Endothelial cell of umbilical vein (primary cell): ENCODE results near the gene SP6. TPM values are rescaled to one million over a fixed set of nuclear protein-coding genes. Genes with fewer than 3 reads are reported as not detected.

Experiments
- BruUV-seq: library from RNA; stranded (reverse); fragments of 400-500 nt; replicated peaks from 2 replicates; lab custom pipeline; 2021; lab: Mats Ljungman, UMichigan
- CTCF ChIA-PET: fragments of 300-600, 350-600 bp; sonication (Branson Sonifier 250); formaldehyde crosslinking; loops from one replicate; lab custom pipeline; 2021; ENCODE audit warnings: antibody characterized with exemption, inconsistent platforms; lab: Charles Lee
- POLR2A ChIA-PET: fragments of 300-600, 350-600 bp; sonication (Branson Sonifier 250); formaldehyde crosslinking; loops from one replicate; lab custom pipeline; 2021; ENCODE audit warnings: antibody characterized with exemption, inconsistent platforms; lab: Charles Lee
- DNase-seq: peaks from one replicate; pipeline ENCODE4 v3.0.0-alpha.2; 2011; ENCODE audit warnings: low read depth, low spot score
- FAIRE-seq: peaks from 2 replicates; lab custom pipeline; 2011; peaks lifted over from hg19 to GRCh38; lab: Jason Lieb, UNC
- H2AFZ ChIP-seq: 2 replicates; pipeline ENCODE4 v1.6.0; 2012; ENCODE audit warnings: low read depth, low read length, control low read depth, inconsistent platforms
- H3K27ac ChIP-seq: 2 replicates; pipeline ENCODE4 v1.5.1; 2011; ENCODE audit warnings: low read depth, mild to moderate bottlenecking, control low read depth, low read length, moderate library complexity; ENCODE audit not compliant: insufficient read depth
- H3K27me3 ChIP-seq, 2 experiments: 2 replicates each; pipeline versions ENCODE4 v1.6.0 to v1.6.1; 2011; ENCODE audit warnings: low read length in 2 of 2, mixed read lengths in 1 of 2; ENCODE audit not compliant: control insufficient read depth in 2 of 2, insufficient read depth in 2 of 2
- H3K36me3 ChIP-seq, 2 experiments: 2 replicates in 1 of 2; 3 replicates in 1 of 2; pipeline ENCODE4 v1.5.1; 2011; ENCODE audit warnings: low read length in 2 of 2, mild to moderate bottlenecking in 1 of 2, moderate library complexity in 1 of 2; ENCODE audit not compliant: control insufficient read depth in 2 of 2, insufficient read depth in 2 of 2; ENCODE audit errors: extremely low read depth in 1 of 2
- H3K4me1 ChIP-seq: 3 replicates; pipeline ENCODE4 v1.5.1; 2011; ENCODE audit warnings: mild to moderate bottlenecking, low read length; ENCODE audit not compliant: control insufficient read depth, insufficient read depth; ENCODE audit errors: extremely low read depth
- H3K4me2 ChIP-seq: 2 replicates; pipeline ENCODE4 v1.6.1; 2011; ENCODE audit warnings: low read length, control low read depth, mixed read lengths; ENCODE audit not compliant: insufficient read depth
- H3K4me3 ChIP-seq, 3 experiments: fragments of 200-600 bp in 1 of 3; sonication (generic), shearing (Covaris generic) in 1 of 3; replicated peaks in 1 of 3; 2 replicates each; pipeline ENCODE4 v1.5.1; 2011 to 2016; ENCODE audit warnings: control low read depth in 3 of 3, low read length in 3 of 3, mild to moderate bottlenecking in 2 of 3, inconsistent platforms in 1 of 3, low read depth in 1 of 3, moderate library complexity in 1 of 3; ENCODE audit not compliant: insufficient read depth in 1 of 3
- H3K79me2 ChIP-seq: 2 replicates; pipeline ENCODE4 v1.6.0; 2012; ENCODE audit warnings: low read length, inconsistent platforms; ENCODE audit not compliant: control insufficient read depth, insufficient read depth
- H3K9ac ChIP-seq: replicated peaks from 2 replicates; pipeline ENCODE3; 2011; ENCODE audit warnings: low read length, control low read depth; ENCODE audit not compliant: insufficient read depth; ENCODE audit errors: extremely low read depth
- H3K9me1 ChIP-seq: replicated peaks from 3 replicates; pipeline ENCODE4 v1.6.0; 2011; ENCODE audit warnings: mild to moderate bottlenecking, low read length; ENCODE audit not compliant: control insufficient read depth, insufficient read depth; ENCODE audit errors: extremely low read depth
- H3K9me3 ChIP-seq: replicated peaks from 2 replicates; pipeline ENCODE4 v1.5.1; 2012; ENCODE audit warnings: low read length, inconsistent platforms; ENCODE audit not compliant: control insufficient read depth, insufficient read depth
- H4K20me1 ChIP-seq: replicated peaks from 2 replicates; pipeline ENCODE3; 2011; ENCODE audit warnings: mild to moderate bottlenecking, low read length; ENCODE audit not compliant: control insufficient read depth, insufficient read depth; ENCODE audit errors: extremely low read depth
- EZH2 ChIP-seq: IDR thresholded peaks from 2 replicates; pipeline ENCODE4 v1.6.1; 2012; ENCODE audit warnings: borderline replicate concordance, low read depth, mild to moderate bottlenecking, moderate library complexity, low read length, inconsistent platforms; ENCODE audit not compliant: severe bottlenecking
- FOS ChIP-seq: IDR thresholded peaks from 2 replicates; pipeline ENCODE4 v1.6.1; 2011; ENCODE audit warnings: mild to moderate bottlenecking, low read length, moderate library complexity, borderline replicate concordance; ENCODE audit not compliant: insufficient read depth
- GATA2 ChIP-seq: IDR thresholded peaks from 2 replicates; pipeline ENCODE4 v1.7.0; 2011; ENCODE audit warnings: low read depth, mild to moderate bottlenecking, moderate library complexity, mixed read lengths, low read length; ENCODE audit not compliant: insufficient read length, insufficient read depth
- JUN ChIP-seq: IDR thresholded peaks from 2 replicates; pipeline ENCODE4 v1.6.1; 2011; ENCODE audit warnings: borderline replicate concordance, low read depth; ENCODE audit not compliant: insufficient read length, insufficient read depth
- MYC ChIP-seq: IDR thresholded peaks from one replicate; pipeline ENCODE4 v1.6.1; 2011; ENCODE audit warnings: mild to moderate bottlenecking, low read depth, low read length
- POLR2A ChIP-seq: IDR thresholded peaks from 2 replicates; pipeline ENCODE4 v1.6.1; 2012; ENCODE audit warnings: low read depth, mild to moderate bottlenecking, control low read depth, low read length
- POLR2AphosphoS5 ChIP-seq: IDR thresholded peaks from 2 replicates; pipeline ENCODE4 v1.6.1; 2012; ENCODE audit warnings: low read depth, mild to moderate bottlenecking, control low read depth, low read length, moderate library complexity; ENCODE audit not compliant: insufficient read depth
- dilution Hi-C: fragments of 300-500 bp; cut with MboI; formaldehyde crosslinking; loops from one replicate; pipeline ENCODE4 v1.15.0; 2019; ENCODE audit warnings: low sequenced_read_pairs; ENCODE audit not compliant: extremely low pct_ligation_motif_present
- intact Hi-C: fragments of 100-400 bp; cut with micrococcal nuclease; formaldehyde crosslinking; loops from one replicate; pipeline ENCODE4 v1.10.0; 2022
- polyA plus RNA-seq, 4 experiments: library from polyadenylated mRNA; depleted of rRNA in 3 of 4; stranded (reverse) in 3 of 4; unstranded in 1 of 4; fragments of >200 nt; gene quantifications; 2 replicates each; pipeline versions ENCODE4 v1.2.1 to v1.2.3, GENCODE V29; 2011 to 2012; ENCODE audit warnings: missing spikeins in 1 of 4
- total RNA-seq: library from RNA; stranded (reverse); gene quantifications from 2 replicates; pipeline ENCODE4 v1.2.3, GENCODE V29; 2021
- TF ChIP-seq, protein P1 (sequence below): IDR thresholded peaks from 2 replicates; pipeline ENCODE4 v1.6.1; 2011; ENCODE audit not compliant: insufficient read depth, insufficient read length
- TF ChIP-seq, protein P2 (sequence below), 2 donors: IDR thresholded peaks; 1 replicate in 1 of 2; 2 replicates in 1 of 2; pipeline ENCODE4 v1.5.1; 2011; ENCODE audit warnings: low read length in 2 of 2, mild to moderate bottlenecking in 2 of 2, moderate library complexity in 2 of 2, control low read depth in 1 of 2, inconsistent platforms in 1 of 2, low read depth in 1 of 2; ENCODE audit not compliant: insufficient read depth in 1 of 2; ENCODE audit errors: extremely low read depth in 1 of 2

Gene SP6
- total and polyA plus RNA-seq, 2 donors (not counting 3 experiments of a cell fraction or from before 2014, with no cell fraction given), result 0.11 to 1.3 TPM

DNA sequence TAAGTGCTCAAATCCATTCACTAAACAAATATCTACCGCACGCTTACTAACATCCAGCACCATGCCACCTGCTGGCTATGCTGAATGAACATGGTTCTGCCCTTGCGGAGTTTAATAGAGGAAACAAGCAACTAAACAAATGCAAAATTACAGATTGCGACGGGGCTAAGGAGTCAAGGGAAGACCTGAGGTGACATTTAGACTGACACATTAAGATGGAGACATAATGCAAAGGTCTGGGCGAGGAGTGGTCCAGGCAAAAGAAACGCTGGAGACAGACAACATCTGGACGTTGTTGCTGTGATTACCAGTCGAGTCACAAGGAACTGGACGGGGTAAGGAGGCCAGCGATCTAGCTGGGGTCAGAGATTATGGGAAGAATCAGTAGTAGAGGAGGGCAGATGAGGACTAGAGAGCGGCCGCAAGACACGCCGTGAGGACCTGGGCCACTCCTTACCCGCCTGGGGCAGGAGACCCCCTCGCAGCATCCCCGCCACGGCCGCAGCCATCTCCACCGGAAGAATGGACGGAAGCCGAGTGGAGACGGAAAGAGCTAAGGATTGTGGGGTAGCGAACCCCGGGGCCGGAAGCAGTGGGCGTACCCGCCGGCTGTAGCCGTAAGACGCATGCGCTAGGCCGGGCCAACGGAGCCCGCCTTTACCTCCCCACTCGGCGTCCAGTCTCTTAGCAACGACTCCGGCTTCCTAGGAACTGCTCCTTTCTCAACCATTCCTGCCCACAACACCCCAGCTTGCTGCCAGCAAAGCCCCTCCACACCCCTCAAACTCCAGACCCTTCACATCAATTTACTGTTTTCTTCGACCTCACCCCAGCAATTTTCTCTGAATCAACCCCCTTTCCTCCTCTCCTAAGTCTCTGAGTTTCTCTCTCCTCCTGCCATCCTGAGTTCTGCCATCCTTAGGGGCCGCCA, 19.7 kb downstream of the SP6 start, which contains the start of the genes LRRC46 and MRPL10:
Gene LRRC46 (plus strand): TSS at position 668 of the 931 bp plus-strand sequence. CDS start 320 bp downstream, outside the sequence.
Gene MRPL10 (minus strand): TSS at position 539 of the 931 bp plus-strand sequence. CDS start 30 bp downstream, at position 509.
- CTCF ChIA-PET, result interaction anchor here (0.6 to 1.7 kb wide), 12 partner anchors 9 to 167 kb away, joined by 3 to 22 read pairs (median 4); partner anchors contain the start of genes OSBPL7, PNPO and SCRN2
- no peaks in the 10 kb centered on the region for H3K9me3 ChIP-seq
- dilution Hi-C loops (no loop called here), intact Hi-C loops (loop anchor here (1.0 to 2.0 kb wide), 2 partner anchors 10 to 54 kb away; partner anchors contain the start of gene OSBPL7)
- H3K27ac ChIP-seq, result peak within 1 kb of the TSS; percentile 45
- H3K27me3 ChIP-seq, result no peaks in the 10 kb centered on the region
- H3K79me2 ChIP-seq, result peaks cover 14% of the 10 kb centered on the region
- H3K4me1 ChIP-seq, result peaks cover 28% of the 10 kb centered on the region
- H4K20me1 ChIP-seq, result no peaks in the 10 kb centered on the region
- H3K36me3 ChIP-seq, result peaks cover 4 to 17% of the 10 kb centered on the region in 2 experiments
- H3K4me2 ChIP-seq, result peak within 1 kb of the TSS; percentile 90
- peak within 1 kb of the TSS; percentile 81 for H2AFZ ChIP-seq
- POLR2A ChIA-PET, result interaction anchor here (1.2 kb wide), 2 partner anchors 9 kb away, joined by 3 to 5 read pairs; partner anchors contain the start of gene OSBPL7
- TSS peak; percentile 83 for BruUV-seq
- TF ChIP-seq MYC (peak; percentile 61), POLR2AphosphoS5 (peak; percentile 99), GATA2 (no peak), FOS (no peak), JUN (no peak), POLR2A (peak; percentile 99), EZH2 (no peak)
- TF ChIP-seq, protein P1, sequence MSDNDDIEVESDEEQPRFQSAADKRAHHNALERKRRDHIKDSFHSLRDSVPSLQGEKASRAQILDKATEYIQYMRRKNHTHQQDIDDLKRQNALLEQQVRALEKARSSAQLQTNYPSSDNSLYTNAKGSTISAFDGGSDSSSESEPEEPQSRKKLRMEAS, result no peak
- TF ChIP-seq, protein P2, sequence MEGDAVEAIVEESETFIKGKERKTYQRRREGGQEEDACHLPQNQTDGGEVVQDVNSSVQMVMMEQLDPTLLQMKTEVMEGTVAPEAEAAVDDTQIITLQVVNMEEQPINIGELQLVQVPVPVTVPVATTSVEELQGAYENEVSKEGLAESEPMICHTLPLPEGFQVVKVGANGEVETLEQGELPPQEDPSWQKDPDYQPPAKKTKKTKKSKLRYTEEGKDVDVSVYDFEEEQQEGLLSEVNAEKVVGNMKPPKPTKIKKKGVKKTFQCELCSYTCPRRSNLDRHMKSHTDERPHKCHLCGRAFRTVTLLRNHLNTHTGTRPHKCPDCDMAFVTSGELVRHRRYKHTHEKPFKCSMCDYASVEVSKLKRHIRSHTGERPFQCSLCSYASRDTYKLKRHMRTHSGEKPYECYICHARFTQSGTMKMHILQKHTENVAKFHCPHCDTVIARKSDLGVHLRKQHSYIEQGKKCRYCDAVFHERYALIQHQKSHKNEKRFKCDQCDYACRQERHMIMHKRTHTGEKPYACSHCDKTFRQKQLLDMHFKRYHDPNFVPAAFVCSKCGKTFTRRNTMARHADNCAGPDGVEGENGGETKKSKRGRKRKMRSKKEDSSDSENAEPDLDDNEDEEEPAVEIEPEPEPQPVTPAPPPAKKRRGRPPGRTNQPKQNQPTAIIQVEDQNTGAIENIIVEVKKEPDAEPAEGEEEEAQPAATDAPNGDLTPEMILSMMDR (IDR thresholded peaks at IDR 0.05; ENCODE audit: extremely low read depth in 1 of 2, insufficient read depth in 1 of 2, low read depth in 1 of 2, low read length in 2 of 2), result peak; percentile 35 to 38
- H3K9me1 ChIP-seq, result no peaks in the 10 kb centered on the region
- peak within 1 kb of the TSS; percentile 74 for H3K9ac ChIP-seq
- DNase-seq (peak; percentile 95), FAIRE-seq (peak; percentile 97)
- peak within 1 kb of the TSS; percentile 58 to 78 (median 71) for H3K4me3 ChIP-seq
